Smooth muscle cell of the coronary artery (primary cell): Measurements from ENCODE around the gene GABRA1. TPM values are rescaled to one million over a fixed set of nuclear protein-coding genes. Genes with fewer than 3 reads are reported as not detected.

ENCODE experiments used
- total RNA-seq: library from RNA; depleted of rRNA; stranded (reverse); fragments of >200 nt; gene quantifications from 2 replicates; pipeline ENCODE4 v1.2.3, GENCODE V29; 2014; ENCODE audit warnings: low replicate concordance

GABRA1 gene
- not detected in 2 replicates for total RNA-seq

GRCh38 chr5:161847941-161848391 lies at the start of gene GABRA1:
TSS of gene GABRA1 (plus strand) at chr5:161848120. CDS start at chr5:161850811, 2,691 bp downstream.

Other genes with a start within 250 kb of the GABRA1 start
- gene GABRA6, start 162.4 kb upstream of the GABRA1 start, total RNA-seq: not detected in 2 replicates
- not detected in 2 replicates for gene GABRG2, start 219.7 kb downstream of the GABRA1 start, total RNA-seq